GM21360 (cell line): ENCODE measurements around the gene TBC1D17.

Experiments
- ATAC-seq: cut with Tn5 transposase; IDR thresholded peaks from one replicate; pipeline ENCODE4 v1.9.1; 2021; ENCODE audit warnings: mild to moderate bottlenecking, moderate library complexity; ENCODE audit not compliant: unreplicated experiment

TBC1D17 gene

DNA sequence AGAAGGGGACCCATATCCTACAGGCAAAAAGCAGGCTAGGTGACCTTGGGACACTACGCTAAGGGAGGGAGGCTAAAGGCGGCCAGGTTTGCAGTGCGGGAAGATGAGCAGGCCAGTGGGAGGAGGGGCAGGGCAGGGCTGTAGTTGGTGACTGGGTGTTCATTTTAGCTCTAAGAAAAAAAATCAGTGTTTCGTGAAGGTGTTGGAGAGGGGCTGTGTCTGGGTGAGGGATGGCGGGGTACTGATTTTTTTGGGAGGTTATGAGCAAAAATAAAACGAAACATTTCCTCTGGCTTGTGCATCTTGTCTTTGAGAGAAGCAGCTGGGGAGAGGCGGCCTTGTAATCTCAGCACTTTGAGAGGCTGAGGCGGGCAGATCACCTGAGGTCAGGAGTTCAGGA is 56.1 kb downstream of the TBC1D17 start:
- no peak for ATAC-seq

DNA sequence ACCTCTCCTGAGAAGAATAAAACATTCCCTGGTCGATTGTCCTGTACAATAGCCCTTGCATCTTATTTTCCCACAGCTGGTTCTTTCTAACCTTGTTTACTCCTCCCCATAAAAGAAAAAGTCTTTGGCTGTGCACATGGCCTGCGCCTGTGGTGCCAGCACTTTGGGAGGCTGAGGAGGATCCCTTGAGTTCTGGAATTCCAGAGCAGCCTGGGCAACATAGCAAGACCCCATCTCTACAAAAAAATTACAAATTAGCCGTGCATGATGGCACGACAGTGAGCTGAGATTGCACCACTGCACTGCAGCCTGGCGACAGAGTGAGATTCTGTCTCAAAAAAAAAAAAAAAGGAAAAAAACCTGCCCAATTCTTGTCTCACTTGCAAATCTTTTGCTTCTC is 59.0 kb downstream of the TBC1D17 start:
- ATAC-seq: no peak

DNA sequence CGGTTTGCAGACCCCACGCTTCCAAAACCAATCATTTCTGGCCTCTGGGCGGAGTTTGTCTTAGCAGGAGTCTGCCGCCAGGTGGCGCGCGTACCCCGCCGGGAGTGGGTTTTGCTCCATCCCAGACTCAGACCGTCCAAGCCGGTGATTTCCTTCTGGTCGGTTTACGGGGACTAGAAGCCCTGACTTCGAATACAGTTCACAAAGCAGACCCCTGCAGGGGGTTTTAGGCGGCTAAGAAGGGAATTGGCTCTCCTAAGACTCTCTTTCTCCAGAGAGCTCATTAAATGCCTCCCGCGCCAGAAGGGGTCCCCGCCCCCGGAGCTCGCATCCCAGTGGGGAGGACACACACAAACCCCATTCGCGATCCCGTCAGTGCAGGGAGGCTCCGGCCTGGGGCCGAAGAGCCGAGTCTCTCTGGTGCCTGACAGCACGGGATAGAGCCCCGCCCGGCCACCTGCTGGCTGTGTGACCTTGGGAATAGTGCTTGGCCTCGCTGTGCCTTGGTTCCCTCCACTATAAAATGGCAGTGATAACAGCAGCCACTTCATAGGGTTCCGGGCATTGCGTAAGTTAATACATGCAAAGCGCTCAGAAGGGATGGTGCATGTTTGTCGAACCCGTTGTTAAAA is 60.4 kb downstream of the TBC1D17 start:
- no peak for ATAC-seq
